HEK293T (cell line): Measurements from ENCODE around the gene TMPRSS3.

ENCODE experiments used
- CTCF ChIA-PET: fragments of 350-600 bp; formaldehyde crosslinking; extraction: SDS; loops from one replicate; lab custom pipeline; 2021; ENCODE audit warnings: antibody characterized with exemption, inconsistent platforms; lab: Yijun Ruan, JAX
- POLR2A ChIA-PET: fragments of 350-600 bp; formaldehyde crosslinking; extraction: SDS; loops from one replicate; lab custom pipeline; 2020; ENCODE audit warnings: antibody characterized with exemption, inconsistent platforms; lab: Yijun Ruan, JAX
- DNase-seq: peaks from one replicate; pipeline ENCODE4 v3.0.0; 2012; ENCODE audit warnings: mixed read lengths; ENCODE audit errors: extremely low spot score
- ARNT ChIP-seq: fragments of 450-650 bp; IDR thresholded peaks from 2 replicates; pipeline ENCODE4 v1.6.1; 2017; ENCODE audit warnings: mild to moderate bottlenecking
- BHLHE40 ChIP-seq: fragments of 450-650 bp; IDR thresholded peaks from 2 replicates; pipeline ENCODE4 v1.6.1; 2016; ENCODE audit warnings: mild to moderate bottlenecking, moderate library complexity, borderline replicate concordance
- CTBP1 ChIP-seq: fragments of 450-650 bp; IDR thresholded peaks from 2 replicates; pipeline ENCODE4 v1.6.1; 2016; ENCODE audit warnings: borderline replicate concordance
- ELF4 ChIP-seq: fragments of 450-650 bp; IDR thresholded peaks from 2 replicates; pipeline ENCODE4 v1.6.1; 2017; ENCODE audit warnings: antibody characterized with exemption
- FOXA1 ChIP-seq: fragments of 450-650 bp; IDR thresholded peaks from 2 replicates; pipeline ENCODE4 v1.6.1; 2016; ENCODE audit warnings: mild to moderate bottlenecking
- FOXK2 ChIP-seq: fragments of 450-650 bp; IDR thresholded peaks from 2 replicates; pipeline ENCODE4 v1.6.1; 2016; ENCODE audit warnings: mild to moderate bottlenecking
- FOXM1 ChIP-seq: fragments of 450-650 bp; IDR thresholded peaks from 2 replicates; pipeline ENCODE4 v1.6.1; 2017; ENCODE audit warnings: mild to moderate bottlenecking, borderline replicate concordance
- HDGF ChIP-seq: fragments of 450-650 bp; IDR thresholded peaks from 2 replicates; pipeline ENCODE4 v1.6.1; 2017; ENCODE audit warnings: antibody characterized with exemption, borderline replicate concordance
- L3MBTL2 ChIP-seq: fragments of 450-650 bp; conservative IDR thresholded peaks from 2 replicates; pipeline ENCODE4 v1.6.1; 2016; ENCODE audit warnings: mild to moderate bottlenecking
- LEF1 ChIP-seq: fragments of 450-650 bp; IDR thresholded peaks from 2 replicates; pipeline ENCODE4 v1.6.1; 2017; ENCODE audit warnings: mild to moderate bottlenecking, borderline replicate concordance
- NFRKB ChIP-seq: fragments of 450-650 bp; IDR thresholded peaks from 2 replicates; pipeline ENCODE4 v1.6.1; 2016; ENCODE audit warnings: mild to moderate bottlenecking, moderate library complexity
- SP1 ChIP-seq: fragments of 450-650 bp; IDR thresholded peaks from 2 replicates; pipeline ENCODE4 v1.6.1; 2017
- SUZ12 ChIP-seq: fragments of 450-650 bp; IDR thresholded peaks from 2 replicates; pipeline ENCODE4 v1.6.1; 2016; ENCODE audit warnings: mild to moderate bottlenecking
- TARDBP ChIP-seq: fragments of 450-650 bp; IDR thresholded peaks from 2 replicates; pipeline ENCODE4 v1.6.1; 2016
- ZNF384 ChIP-seq: fragments of 450-650 bp; IDR thresholded peaks from 2 replicates; pipeline ENCODE4 v1.6.1; 2016
- TF ChIP-seq, protein P1 (sequence below): fragments of 450-650 bp; IDR thresholded peaks from 2 replicates; pipeline ENCODE4 v1.6.1; 2016

The TMPRSS3 gene

DNA sequence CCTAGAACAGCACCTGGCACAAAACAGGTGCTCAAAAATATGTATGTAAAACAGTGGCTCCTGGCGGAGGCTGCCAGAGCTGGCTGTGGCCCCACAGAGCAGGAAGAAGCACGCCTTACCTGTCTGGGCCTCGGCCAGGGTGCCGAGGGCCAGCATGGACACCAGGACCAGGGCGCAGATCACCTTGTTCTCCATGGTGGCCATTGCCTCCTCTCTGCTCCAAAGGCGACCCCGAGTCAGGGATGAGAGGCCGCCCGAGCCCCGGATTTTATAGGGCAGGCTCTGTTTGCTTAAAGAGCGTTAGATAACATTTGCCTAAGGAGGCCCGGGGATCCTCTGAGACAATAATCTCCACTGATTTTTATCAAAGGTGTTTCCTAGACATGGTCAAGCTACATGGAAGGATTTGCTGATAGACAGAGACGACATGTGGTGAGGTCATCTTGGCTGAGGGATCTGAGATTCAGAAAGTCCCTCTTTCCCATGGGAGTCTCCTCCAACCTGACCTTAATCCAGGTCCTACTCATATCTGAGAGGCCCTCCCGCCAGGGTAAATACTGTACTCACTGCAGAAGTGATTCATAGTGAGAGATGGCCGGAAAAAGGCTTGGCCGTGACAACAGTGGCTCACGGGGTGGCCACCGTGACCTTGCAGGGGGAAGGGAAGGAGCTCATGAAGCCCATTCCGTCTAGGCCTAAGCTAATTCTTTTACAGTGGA, 29.4 kb downstream of the TMPRSS3 start, which contains the start of gene TFF1:
TSS of gene TFF1 (minus strand) at position 244 of the 719 bp plus-strand sequence. CDS start at position 204, 40 bp downstream.
- no peak for DNase-seq
- POLR2A ChIA-PET, result no interaction called here
- TF ChIP-seq ELF4 (no peak), CTBP1 (no peak), BHLHE40 (no peak), SP1 (no peak), HDGF (no peak), FOXA1 (no peak), FOXK2 (no peak), ARNT (no peak), L3MBTL2 (no peak), NFRKB (no peak), FOXM1 (no peak), LEF1 (no peak), ZNF384 (no peak), SUZ12 (no peak), TARDBP (no peak)
- TF ChIP-seq, protein P1, sequence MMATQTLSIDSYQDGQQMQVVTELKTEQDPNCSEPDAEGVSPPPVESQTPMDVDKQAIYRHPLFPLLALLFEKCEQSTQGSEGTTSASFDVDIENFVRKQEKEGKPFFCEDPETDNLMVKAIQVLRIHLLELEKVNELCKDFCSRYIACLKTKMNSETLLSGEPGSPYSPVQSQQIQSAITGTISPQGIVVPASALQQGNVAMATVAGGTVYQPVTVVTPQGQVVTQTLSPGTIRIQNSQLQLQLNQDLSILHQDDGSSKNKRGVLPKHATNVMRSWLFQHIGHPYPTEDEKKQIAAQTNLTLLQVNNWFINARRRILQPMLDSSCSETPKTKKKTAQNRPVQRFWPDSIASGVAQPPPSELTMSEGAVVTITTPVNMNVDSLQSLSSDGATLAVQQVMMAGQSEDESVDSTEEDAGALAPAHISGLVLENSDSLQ, result no peak
- CTCF ChIA-PET, result no interaction called here

DNA sequence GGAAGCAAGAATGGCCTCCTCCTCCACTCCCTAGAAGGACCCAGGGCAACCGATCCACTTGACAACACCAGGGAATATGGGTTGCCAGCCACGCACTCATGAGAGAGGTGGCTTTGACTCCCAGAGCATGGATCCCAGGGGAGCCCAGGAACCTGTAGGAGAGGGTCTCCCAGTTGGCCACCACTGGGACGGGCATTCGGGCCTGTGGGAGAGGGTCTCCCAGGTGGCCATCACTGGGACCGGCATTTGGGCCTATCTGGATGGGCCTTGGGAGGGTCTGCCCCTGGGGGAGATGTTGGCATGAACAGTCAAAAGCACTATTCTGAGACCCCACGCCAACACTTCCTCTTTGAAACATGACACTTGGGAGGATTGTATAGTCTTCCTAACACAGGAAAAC, 30.1 kb downstream of the TMPRSS3 start:
- DNase-seq, result no peak
- ChIA-PET POLR2A (no interaction called here), CTCF (no interaction called here)
- TF ChIP-seq L3MBTL2 (no peak), SUZ12 (no peak), HDGF (no peak), ZNF384 (no peak), ELF4 (no peak), TARDBP (no peak), NFRKB (no peak), FOXA1 (no peak), BHLHE40 (no peak), ARNT (no peak), FOXM1 (no peak), SP1 (no peak), LEF1 (no peak), FOXK2 (no peak), CTBP1 (no peak)
- TF ChIP-seq, protein P1, result no peak

DNA sequence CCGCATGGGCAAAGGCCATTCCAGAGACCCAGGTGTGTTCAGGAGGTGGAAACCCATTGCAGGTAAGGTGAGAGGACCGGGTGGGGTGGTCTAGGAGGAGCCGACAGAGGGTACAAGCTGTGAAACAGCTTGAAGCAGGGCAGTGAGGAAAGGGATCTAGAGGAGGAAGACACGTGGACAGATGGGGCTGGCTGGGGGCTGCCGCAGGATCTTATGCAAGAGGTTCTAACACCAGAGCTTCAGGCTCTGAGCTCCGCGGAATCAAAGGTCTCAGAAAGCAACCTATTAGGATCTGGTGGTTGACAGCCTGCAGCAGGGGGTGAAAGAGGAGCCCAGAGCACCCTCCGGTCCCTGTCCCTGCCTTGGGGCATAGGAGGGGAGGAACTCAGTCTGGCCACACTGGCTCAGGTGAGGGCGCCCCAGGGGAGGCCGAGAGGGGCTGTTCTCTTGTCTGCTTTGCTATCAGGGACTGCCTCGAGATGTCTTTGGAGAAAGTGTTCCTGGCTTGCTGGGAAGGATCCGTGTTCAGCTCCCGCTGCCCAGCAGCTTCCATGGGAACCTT, 31.5 kb downstream of the TMPRSS3 start:
- ChIA-PET POLR2A (no interaction called here), CTCF (no interaction called here)
- DNase-seq, result no peak
- TF ChIP-seq SUZ12 (no peak), LEF1 (no peak), FOXA1 (no peak), FOXM1 (no peak), CTBP1 (no peak), FOXK2 (no peak), ZNF384 (no peak), L3MBTL2 (no peak), SP1 (no peak), TARDBP (no peak)

DNA sequence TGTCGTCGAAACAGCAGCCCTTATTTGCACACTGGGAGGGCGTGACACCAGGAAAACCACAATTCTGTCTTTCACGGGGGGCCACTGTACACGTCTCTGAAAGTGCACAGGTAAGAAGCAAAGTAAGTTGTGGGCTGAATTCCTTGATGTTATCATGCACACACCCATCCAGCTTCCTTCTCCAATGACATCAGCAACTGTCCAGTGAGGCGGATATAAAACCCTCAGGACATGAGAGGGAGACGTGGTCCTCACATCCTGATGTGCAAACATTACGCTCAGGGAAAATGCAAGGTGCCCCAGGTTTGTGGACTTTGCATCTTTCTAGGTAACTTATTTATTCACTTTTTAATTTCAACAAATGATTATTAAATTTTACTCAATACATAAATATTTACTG, 32.5 kb downstream of the TMPRSS3 start:
- CTCF ChIA-PET, result no interaction called here
- no peak for DNase-seq
- POLR2A ChIA-PET, result no interaction called here
- TF ChIP-seq FOXM1 (no peak), BHLHE40 (no peak), NFRKB (no peak), FOXA1 (no peak), ELF4 (no peak), ARNT (no peak), CTBP1 (no peak), HDGF (no peak), FOXK2 (no peak), LEF1 (no peak), L3MBTL2 (no peak), SP1 (no peak), SUZ12 (no peak), TARDBP (no peak), ZNF384 (no peak)
- TF ChIP-seq, protein P1, result no peak

DNA sequence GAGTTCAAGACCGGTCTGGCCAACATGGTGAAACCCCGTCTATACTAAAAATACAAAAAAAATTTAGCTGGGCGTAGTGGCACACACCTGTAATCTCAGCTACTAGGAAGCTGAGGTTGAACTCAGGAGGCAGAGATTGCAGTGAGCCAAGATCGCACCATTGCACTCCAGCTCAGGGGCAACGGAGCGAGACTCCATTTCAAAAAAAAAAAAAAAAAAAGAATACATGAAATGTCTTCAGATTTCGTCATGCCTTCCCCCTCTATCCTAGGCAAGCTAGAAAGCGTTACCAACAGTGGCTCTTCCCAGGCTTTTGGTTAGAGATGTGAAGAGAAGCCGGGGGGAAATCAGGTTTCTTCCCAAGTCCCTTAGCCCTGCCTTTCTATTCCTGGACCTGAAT, 33.2 kb downstream of the TMPRSS3 start:
- ChIA-PET CTCF (no interaction called here), POLR2A (no interaction called here)
- TF ChIP-seq FOXA1, result no peak
- no peak for TF ChIP-seq FOXM1
- no peak for DNase-seq

DNA sequence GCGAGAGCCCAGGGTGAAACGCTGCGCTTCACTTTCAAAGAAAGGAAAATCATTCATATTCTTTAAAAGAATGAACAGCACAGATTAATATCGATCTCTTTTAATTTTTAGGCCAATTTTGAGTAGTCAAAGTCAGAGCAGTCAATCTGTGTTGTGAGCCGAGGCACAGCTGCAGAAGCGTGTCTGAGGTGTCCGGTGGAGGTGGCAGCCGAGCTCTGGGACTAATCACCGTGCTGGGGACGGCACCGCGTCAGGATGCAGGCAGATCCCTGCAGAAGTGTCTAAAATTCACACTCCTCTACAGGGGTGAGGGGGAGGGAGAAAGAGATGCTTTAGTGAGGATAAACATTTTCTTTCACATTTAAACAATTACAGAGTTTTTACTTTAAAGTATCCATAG, 33.7 kb downstream of the TMPRSS3 start:
- ChIA-PET POLR2A (no interaction called here), CTCF (no interaction called here)
- DNase-seq, result no peak
- TF ChIP-seq FOXM1, result no peak
- TF ChIP-seq FOXK2, result no peak
- TF ChIP-seq SUZ12, result no peak
- no peak for TF ChIP-seq ZNF384
- TF ChIP-seq SP1, result no peak
- TF ChIP-seq FOXA1, result no peak
- no peak for TF ChIP-seq LEF1
- TF ChIP-seq NFRKB, result no peak
- TF ChIP-seq HDGF, result no peak
- no peak for TF ChIP-seq ELF4
